Brain pericyte (primary cell): ENCODE measurements around the gene ADD3.
"Not testable (repeated sequence)": the region's sequence is repeated elsewhere in the genome, so short reads cannot be mapped to it uniquely, and the experiment has no call there.

Source experiments
- DNase-seq: peaks from one replicate; pipeline ENCODE4 v3.0.0-alpha.2; 2012; ENCODE audit warnings: low read depth, low spot score

ADD3 gene

GRCh38 chr10:109975244-109976190, 32.3 kb upstream of the ADD3 start:
- no peak for DNase-seq

DNA sequence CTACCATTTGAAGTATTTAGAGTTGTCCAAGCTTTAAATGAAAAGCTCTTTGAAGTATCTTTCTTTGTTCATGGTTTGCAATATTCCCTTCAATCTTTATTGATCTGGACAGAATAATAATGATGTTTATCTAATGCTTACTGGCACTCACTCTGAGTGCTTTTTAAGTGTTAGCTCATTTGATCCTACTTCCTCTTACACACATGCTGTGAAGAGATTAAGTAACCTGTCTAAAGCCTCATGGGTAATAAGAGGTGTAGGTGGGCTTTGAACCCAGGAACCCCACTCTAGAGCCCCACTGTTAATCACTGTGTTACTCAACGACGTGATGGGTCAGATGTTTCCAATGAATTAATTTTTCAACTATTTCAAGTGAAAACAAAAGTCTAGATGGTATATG, 31.1 kb upstream of the ADD3 start:
- no peak for DNase-seq

- no peak for DNase-seq
These were observed 30.4 kb upstream of the ADD3 start for GRCh38 chr10:109977382-109977806.

DNA sequence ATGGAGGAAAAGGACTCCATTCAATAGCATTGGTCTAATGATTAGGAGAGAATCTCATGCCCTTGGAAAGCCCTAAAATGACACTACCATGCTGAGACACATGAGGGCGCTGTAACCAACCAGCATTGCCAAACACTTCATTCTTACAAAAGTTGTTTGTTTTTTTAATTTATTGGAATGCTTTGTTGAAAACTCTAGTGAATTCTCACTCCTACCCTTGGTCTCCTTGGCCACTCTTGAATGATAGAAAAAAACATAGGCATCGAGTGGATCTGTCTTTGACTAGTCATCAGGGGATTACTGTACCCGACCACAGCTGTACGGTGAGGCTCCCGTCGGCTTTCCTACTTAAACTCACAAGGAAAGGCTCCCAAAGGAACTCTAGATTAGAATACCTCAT, 29.3 kb upstream of the ADD3 start:
- no peak for DNase-seq

DNA sequence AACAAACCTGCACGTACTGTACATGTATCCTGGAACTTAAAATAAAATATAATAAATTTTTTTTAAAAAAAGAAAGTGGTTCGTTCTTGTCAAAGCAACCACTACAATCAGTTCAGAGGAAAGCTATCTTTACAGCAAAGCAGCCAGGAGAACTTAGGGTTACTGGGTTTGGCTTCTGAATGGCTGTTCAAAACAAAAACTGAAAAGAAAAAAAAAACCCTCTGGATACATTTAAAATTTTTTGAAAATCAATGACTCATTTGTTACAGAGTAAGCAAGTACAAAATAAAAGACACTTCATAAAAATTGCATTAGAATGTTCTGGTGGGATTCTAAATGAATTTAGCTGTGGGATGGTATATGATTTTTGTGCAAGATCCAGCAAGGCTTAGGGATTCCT, 28.6 kb upstream of the ADD3 start:
- DNase-seq: no peak

- DNase-seq: no peak
These were observed 26.1 kb upstream of the ADD3 start for GRCh38 chr10:109981650-109982049.

GRCh38 chr10:109982123-109982522, 25.7 kb upstream of the ADD3 start:
- no peak for DNase-seq

- DNase-seq: no peak
These were observed 25.0 kb upstream of the ADD3 start for GRCh38 chr10:109982812-109983211.

- DNase-seq: no peak
These were observed 23.8 kb upstream of the ADD3 start for GRCh38 chr10:109984013-109984412.

DNA sequence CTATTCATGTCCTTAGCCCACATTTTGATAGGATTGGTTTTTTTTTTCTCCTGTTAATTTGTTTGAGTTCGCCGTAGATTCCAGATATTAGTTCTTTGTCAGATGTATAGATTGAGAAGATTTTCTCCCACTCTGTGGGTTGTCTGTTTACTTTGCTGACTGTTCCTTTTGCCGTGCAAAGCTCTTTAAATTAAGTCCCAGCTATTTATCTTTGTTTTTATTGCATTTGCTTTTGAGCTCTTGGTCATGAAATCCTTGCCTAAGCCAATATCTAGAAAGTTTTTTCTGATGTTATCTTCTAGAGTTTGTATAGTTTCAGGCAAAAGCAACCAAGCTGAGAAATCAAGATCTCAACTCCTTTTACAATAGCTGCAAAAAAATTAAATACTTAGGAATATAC, 22.0 kb upstream of the ADD3 start:
- DNase-seq: not testable (repeated sequence)

DNA sequence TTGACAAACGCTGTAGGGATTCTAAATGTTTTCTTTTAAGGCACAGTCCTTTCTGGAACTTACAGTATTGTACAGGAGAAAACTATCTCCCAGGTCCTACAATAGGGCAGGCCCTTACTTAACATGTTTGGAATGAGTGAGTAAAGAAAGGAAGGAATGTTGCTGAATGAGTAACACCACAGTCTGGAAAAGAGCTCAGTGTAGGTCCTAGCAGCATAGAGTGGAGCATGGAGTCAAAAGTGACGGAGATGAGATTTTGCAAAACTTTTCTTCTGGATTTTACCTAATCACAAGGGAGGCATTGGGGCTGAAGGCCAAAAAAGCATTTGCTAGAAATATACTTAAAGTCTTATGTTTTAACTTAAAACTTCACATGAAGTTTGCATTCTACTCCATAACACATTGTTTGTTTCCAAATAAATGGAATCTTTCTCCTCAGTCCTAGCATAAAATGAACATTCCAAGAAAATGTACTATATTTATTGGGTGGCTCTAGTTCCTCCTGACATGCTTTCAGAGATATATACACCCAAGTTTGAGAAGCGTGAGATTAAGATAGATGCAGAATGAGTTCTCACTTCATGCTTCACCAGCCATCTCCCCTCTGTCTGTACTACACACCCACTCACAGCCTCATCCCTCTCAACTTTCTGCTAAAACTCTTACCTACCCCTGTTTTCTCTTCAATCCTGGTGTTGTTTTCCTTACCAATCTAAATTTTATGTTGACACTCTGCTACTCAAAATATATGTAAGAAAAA, 20.2 kb upstream of the ADD3 start:
- DNase-seq: no peak

GRCh38 chr10:109988212-109988596, 19.6 kb upstream of the ADD3 start:
- no peak for DNase-seq

DNA sequence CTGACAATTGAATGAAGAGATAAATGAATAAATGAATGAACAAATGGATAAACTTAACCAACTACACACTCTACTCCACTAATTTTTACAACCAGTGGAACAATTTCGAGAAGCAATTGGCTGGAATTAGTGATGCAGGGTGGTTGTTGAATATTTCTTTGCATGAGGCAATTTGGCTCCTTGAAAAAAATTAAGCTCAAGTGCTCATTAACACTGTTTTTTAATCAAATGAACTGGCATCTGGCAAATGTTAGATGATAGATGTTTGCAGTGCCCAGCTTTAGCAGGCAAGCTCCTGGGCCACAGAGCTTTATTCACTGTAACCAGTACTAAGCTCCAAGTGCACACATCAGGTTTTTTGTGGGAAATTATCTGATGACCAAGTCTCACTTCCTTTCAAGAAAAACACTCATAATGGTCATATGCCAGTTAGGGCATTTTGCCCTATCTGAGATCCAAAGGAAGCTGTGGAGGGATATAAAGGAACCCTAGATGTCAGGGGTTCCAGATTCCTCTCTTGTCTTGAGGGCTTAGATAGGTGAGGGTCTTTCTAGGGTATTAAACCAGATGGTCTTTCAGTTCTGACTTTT, 16.4 kb upstream of the ADD3 start:
- no peak for DNase-seq

DNA sequence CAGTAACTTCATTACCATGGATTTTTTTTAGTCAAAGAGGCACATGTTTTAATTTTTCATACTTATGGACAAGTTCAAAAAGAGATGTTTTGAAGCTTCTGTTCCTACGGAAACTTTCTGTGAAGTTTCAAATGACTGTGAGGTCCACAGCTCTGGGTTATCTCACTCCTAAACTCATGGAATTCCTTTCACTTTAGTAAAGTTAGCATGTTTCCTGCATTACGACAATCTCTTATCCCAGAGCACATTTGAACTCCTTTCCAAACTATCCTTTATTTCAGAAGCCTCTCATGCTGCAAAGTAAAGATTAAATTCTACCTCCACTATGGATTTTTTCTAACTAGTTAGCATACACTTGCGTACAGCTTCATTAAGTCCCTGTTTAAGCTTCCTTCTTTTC, 15.3 kb upstream of the ADD3 start:
- no peak for DNase-seq

- DNase-seq: no peak
These were observed 14.0 kb upstream of the ADD3 start for GRCh38 chr10:109993551-109994330.

- DNase-seq: no peak
These were observed 12.8 kb upstream of the ADD3 start for GRCh38 chr10:109994711-109995577.

DNA sequence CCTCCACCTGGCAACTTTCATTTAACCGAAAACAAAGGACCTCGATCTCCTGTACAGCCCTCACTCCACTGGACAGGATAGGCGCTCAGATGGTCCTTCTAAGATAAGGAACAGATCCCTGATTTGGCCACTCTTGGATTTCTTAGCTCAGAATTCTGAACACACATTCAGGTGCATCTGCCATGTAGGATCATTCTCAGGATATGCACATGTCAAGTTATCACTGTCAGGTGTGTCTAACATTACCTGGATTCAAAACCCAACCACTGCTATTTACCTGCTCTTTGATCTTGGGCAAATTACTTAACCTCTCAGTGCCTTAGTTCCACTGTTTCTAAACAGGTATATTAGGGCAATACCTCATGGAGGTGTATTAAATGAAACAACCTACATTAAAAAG, 12.2 kb upstream of the ADD3 start:
- no peak for DNase-seq

GRCh38 chr10:109996225-109996624, 11.6 kb upstream of the ADD3 start:
- DNase-seq: no peak

- DNase-seq: no peak
These were observed 11.0 kb upstream of the ADD3 start for GRCh38 chr10:109996766-109997171.

DNA sequence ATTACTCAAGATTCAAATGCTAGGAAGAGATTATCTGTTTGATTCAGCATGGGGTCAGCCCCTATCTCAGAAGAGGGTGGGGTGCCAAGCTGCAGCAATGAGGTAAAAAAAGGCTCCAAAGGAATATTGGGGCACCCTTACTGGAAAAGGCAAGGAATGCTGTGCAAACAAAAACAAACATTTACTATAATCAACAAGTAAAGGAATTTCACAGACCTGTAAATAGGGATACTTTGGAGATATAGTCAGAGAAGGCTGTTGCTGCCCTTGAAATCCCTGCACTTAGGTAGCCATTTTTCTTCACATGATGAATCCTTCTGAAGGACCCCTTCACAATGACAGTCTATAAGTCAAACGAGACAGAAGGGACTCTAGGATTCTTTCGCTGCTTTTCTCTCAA, 10.6 kb upstream of the ADD3 start:
- no peak for DNase-seq

- no peak for DNase-seq
These were observed 9.3 kb upstream of the ADD3 start for GRCh38 chr10:109998513-109998912.
